Activated B cell treated with CpG ODN at 0.5 μM for 24 hours (primary cell): ENCODE results near the gene SNRNP70. TPM values are rescaled to one million over a fixed set of nuclear protein-coding genes. Genes with fewer than 3 reads are reported as not detected.

ENCODE experiments used
- ATAC-seq: fragments of 200-7000 bp; cut with Tn5 transposase; one replicate; pipeline ENCODE4 v1.10.0; 2021; ENCODE audit warnings: low read depth, mild to moderate bottlenecking, moderate library complexity
- CTCF ChIA-PET: fragments of 350-600 bp; sonication (Branson Sonifier 250); formaldehyde crosslinking; loops from one replicate; lab custom pipeline; 2021; ENCODE audit warnings: antibody characterized with exemption; lab: Charles Lee
- POLR2A ChIA-PET: fragments of 350-600 bp; sonication (Branson Sonifier 250); formaldehyde crosslinking; loops from one replicate; lab custom pipeline; 2021; ENCODE audit warnings: antibody characterized with exemption; lab: Charles Lee
- DNase-seq: peaks from one replicate; pipeline ENCODE4 v3.0.0; 2022
- H3K27ac Mint-ChIP-seq: one replicate; pipeline ENCODE4 v1.8.0; 2020; ENCODE audit warnings: mixed read lengths
- H3K27me3 Mint-ChIP-seq: one replicate; pipeline ENCODE4 v1.8.0; 2021; ENCODE audit warnings: mixed read lengths
- H3K36me3 Mint-ChIP-seq: one replicate; pipeline ENCODE4 v1.8.0; 2021; ENCODE audit warnings: low read depth, mixed read lengths
- H3K4me1 Mint-ChIP-seq: one replicate; pipeline ENCODE4 v1.8.0; 2021; ENCODE audit warnings: mixed read lengths
- H3K4me3 Mint-ChIP-seq: one replicate; pipeline ENCODE4 v1.8.0; 2020; ENCODE audit warnings: mild to moderate bottlenecking, mixed read lengths
- H3K9me3 Mint-ChIP-seq: one replicate; pipeline ENCODE4 v1.8.0; 2020; ENCODE audit warnings: mixed read lengths
- CTCF ChIP-seq: fragments of 200-600 bp; IDR thresholded peaks from one replicate; pipeline ENCODE4 v1.8.0; 2022; ENCODE audit warnings: antibody characterized with exemption, mild to moderate bottlenecking
- intact Hi-C: fragments of 100-400 bp; cut with micrococcal nuclease; formaldehyde crosslinking; loops from one replicate; pipeline ENCODE4 v1.15.1; 2024
- total RNA-seq: library from RNA; stranded (reverse); gene quantifications from 2 replicates; pipeline ENCODE4 v1.2.3, GENCODE V29; 2022

SNRNP70 gene
- total RNA-seq, 1 donor from 2014 or later, result 298 TPM

DNA sequence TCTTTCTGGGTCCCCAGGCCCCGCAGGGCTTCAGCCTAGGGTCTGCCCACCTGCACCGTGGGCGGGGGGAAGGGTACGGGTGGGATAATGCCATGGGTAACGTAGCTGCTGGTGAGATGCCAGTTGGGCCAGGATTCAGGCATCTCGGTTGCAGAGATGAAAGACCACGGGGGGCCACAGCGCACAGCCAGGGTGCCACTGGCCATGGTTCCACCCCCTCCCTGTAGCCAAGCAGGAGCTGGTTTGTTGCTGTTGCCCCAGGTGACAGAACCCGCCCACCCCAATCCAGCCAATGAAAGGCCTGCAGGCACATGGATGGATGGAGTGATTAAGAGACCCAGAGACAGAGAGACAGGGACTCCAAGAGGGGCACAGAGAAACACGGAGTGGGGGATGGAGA lies 26.7 kb upstream of the SNRNP70 start:
- intact Hi-C loops, result loop anchor here (5.0 kb wide), 1 partner anchor 41 kb away; the partner anchor contains the start of gene LHB
- CTCF ChIA-PET, result no interaction called here
- Mint-ChIP-seq H3K36me3 (no peaks in the 10 kb centered on the region), H3K27ac (no peak overlapping the region), H3K4me1 (peaks cover 24% of the 10 kb centered on the region), H3K4me3 (no peak overlapping the region), H3K9me3 (no peaks in the 10 kb centered on the region), H3K27me3 (peaks cover 35% of the 10 kb centered on the region)
- TF ChIP-seq CTCF, result no peak
- POLR2A ChIA-PET, result no interaction called here
- ATAC-seq (no peak), DNase-seq (no peak)

- DNase-seq (no peak), ATAC-seq (no peak)
- Mint-ChIP-seq H3K27ac (no peak overlapping the region), H3K36me3 (no peaks in the 10 kb centered on the region), H3K27me3 (peaks cover 33% of the 10 kb centered on the region), H3K9me3 (no peaks in the 10 kb centered on the region), H3K4me3 (no peak overlapping the region), H3K4me1 (peaks cover 24% of the 10 kb centered on the region)
- TF ChIP-seq CTCF, result no peak
- ChIA-PET CTCF (no interaction called here), POLR2A (no interaction called here)
- intact Hi-C loops, result loop anchor here (5.0 kb wide), 1 partner anchor 42 kb away; the partner anchor contains the start of gene LHB
Measured at GRCh38 chr19:49059053-49059452, 26.2 kb upstream of the SNRNP70 start.

DNA sequence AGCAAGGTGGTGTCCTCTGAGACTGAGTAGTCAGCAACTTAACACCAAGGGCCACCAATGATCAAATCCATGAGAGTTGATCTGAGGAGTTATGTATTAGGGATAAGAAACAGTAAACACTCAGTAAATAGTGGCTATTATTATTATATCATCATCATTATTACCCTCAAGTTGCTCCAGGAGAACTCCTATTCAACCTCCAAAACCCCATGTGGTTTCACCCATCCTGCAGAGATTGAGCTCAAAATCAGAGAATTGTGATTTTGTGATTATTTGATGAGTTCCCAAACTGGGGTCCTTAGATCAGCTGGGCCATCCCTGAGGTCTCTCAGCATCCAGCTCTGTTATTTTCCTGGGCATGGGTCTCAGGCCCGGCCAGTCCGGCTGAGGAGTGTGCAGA lies 24.3 kb upstream of the SNRNP70 start:
- H3K36me3 Mint-ChIP-seq, result no peaks in the 10 kb centered on the region
- POLR2A ChIA-PET, result no interaction called here
- TF ChIP-seq CTCF, result no peak
- CTCF ChIA-PET, result no interaction called here
- H3K27ac Mint-ChIP-seq, result no peak overlapping the region
- peaks cover 39% of the 10 kb centered on the region for H3K27me3 Mint-ChIP-seq
- H3K4me3 Mint-ChIP-seq, result no peak overlapping the region
- H3K4me1 Mint-ChIP-seq, result peaks cover 22% of the 10 kb centered on the region
- DNase-seq, result no peak
- ATAC-seq, result no peak
- intact Hi-C loops, result no loop called here
- no peaks in the 10 kb centered on the region for H3K9me3 Mint-ChIP-seq

- Mint-ChIP-seq H3K36me3 (no peaks in the 10 kb centered on the region), H3K4me3 (no peak overlapping the region), H3K4me1 (peaks cover 17% of the 10 kb centered on the region), H3K27me3 (peaks cover 43% of the 10 kb centered on the region), H3K9me3 (no peaks in the 10 kb centered on the region), H3K27ac (no peak overlapping the region)
- no peak for TF ChIP-seq CTCF
- DNase-seq (no peak), ATAC-seq (no peak)
- ChIA-PET POLR2A (no interaction called here), CTCF (no interaction called here)
- intact Hi-C loops, result no loop called here
Measured at GRCh38 chr19:49061445-49061844, 23.8 kb upstream of the SNRNP70 start.

GRCh38 chr19:49064029-49064629 lies 21.1 kb upstream of the SNRNP70 start:
- H3K9me3 Mint-ChIP-seq, result no peaks in the 10 kb centered on the region
- no peak overlapping the region for H3K27ac Mint-ChIP-seq
- no peaks in the 10 kb centered on the region for H3K36me3 Mint-ChIP-seq
- no peak overlapping the region for H3K4me3 Mint-ChIP-seq
- peaks cover 42% of the 10 kb centered on the region for H3K27me3 Mint-ChIP-seq
- ChIA-PET POLR2A (no interaction called here), CTCF (no interaction called here)
- no peak for DNase-seq
- intact Hi-C loops, result no loop called here
- no peaks in the 10 kb centered on the region for H3K4me1 Mint-ChIP-seq
- no peak for ATAC-seq
- TF ChIP-seq CTCF, result no peak
